Mesenchymal stem cell (in vitro differentiated cells and primary cell): ENCODE measurements around the gene FEZF1. TPM values are rescaled to one million over a fixed set of nuclear protein-coding genes. Genes with fewer than 3 reads are reported as not detected.

Source experiments
- DNase-seq: peaks from one replicate; pipeline ENCODE4 v3.0.0-alpha.2; 2013
- H2AFZ ChIP-seq: one replicate; pipeline ENCODE4 v1.6.1; 2013; ENCODE audit warnings: low read depth, mild to moderate bottlenecking, control low read depth, inconsistent platforms, low read length, moderate library complexity
- H2AK5ac ChIP-seq: 2 replicates; pipeline ENCODE4 v1.6.1; 2013; ENCODE audit warnings: low read length, moderate library complexity, mild to moderate bottlenecking, inconsistent platforms; ENCODE audit not compliant: severe bottlenecking
- H2BK120ac ChIP-seq: one replicate; pipeline ENCODE4 v1.6.1; 2013; ENCODE audit warnings: low read depth, mild to moderate bottlenecking, inconsistent platforms, low read length, moderate library complexity
- H2BK12ac ChIP-seq, 2 experiments: one replicate each; pipeline ENCODE4 v1.6.1; 2013; ENCODE audit warnings: inconsistent platforms in 2 of 2, low read length in 2 of 2, mild to moderate bottlenecking in 2 of 2, moderate library complexity in 2 of 2, control low read depth in 1 of 2
- H2BK15ac ChIP-seq: one replicate; pipeline ENCODE4 v1.6.1; 2013; ENCODE audit warnings: mild to moderate bottlenecking, low read depth, inconsistent platforms; ENCODE audit not compliant: poor library complexity, severe bottlenecking
- H2BK5ac ChIP-seq: 2 replicates; pipeline ENCODE4 v1.6.1; 2013; ENCODE audit warnings: low read depth, mild to moderate bottlenecking, low read length, control low read depth, inconsistent platforms; ENCODE audit not compliant: poor library complexity, severe bottlenecking
- H3K14ac ChIP-seq, 2 experiments: one replicate each; pipeline ENCODE4 v1.6.1; 2013; ENCODE audit warnings: inconsistent platforms in 2 of 2, low read length in 2 of 2, control low read depth in 1 of 2, mild to moderate bottlenecking in 1 of 2, moderate library complexity in 1 of 2
- H3K18ac ChIP-seq, 2 experiments: one replicate each; pipeline ENCODE4 v1.6.1; 2013; ENCODE audit warnings: inconsistent platforms in 2 of 2, low read length in 2 of 2, control low read depth in 1 of 2, low read depth in 1 of 2, mild to moderate bottlenecking in 1 of 2
- H3K23ac ChIP-seq, 2 experiments: one replicate each; pipeline ENCODE4 v1.6.1; 2013; ENCODE audit warnings: inconsistent platforms in 2 of 2, low read length in 2 of 2, mild to moderate bottlenecking in 2 of 2, moderate library complexity in 2 of 2, control low read depth in 1 of 2
- H3K27ac ChIP-seq: 2 replicates; pipeline ENCODE4 v1.5.1; 2013; ENCODE audit warnings: mild to moderate bottlenecking, moderate library complexity, low read length, control low read depth, inconsistent platforms; ENCODE audit not compliant: poor library complexity, severe bottlenecking
- H3K27me3 ChIP-seq, 2 experiments: 2 replicates each; pipeline versions ENCODE4 v1.6.1 to v1.7.0; 2013; ENCODE audit warnings: low read length in 2 of 2, mild to moderate bottlenecking in 2 of 2, moderate library complexity in 2 of 2, control low read depth in 1 of 2, inconsistent platforms in 1 of 2; ENCODE audit not compliant: control insufficient read depth in 1 of 2, insufficient read depth in 1 of 2
- H3K36me3 ChIP-seq, 2 experiments: 2 replicates each; pipeline versions ENCODE4 v1.6.1 to v1.7.0; 2013; ENCODE audit warnings: low read length in 2 of 2, control low read depth in 1 of 2, inconsistent platforms in 1 of 2, low read depth in 1 of 2, mild to moderate bottlenecking in 1 of 2; ENCODE audit not compliant: insufficient read depth in 2 of 2, control insufficient read depth in 1 of 2
- H3K4ac ChIP-seq, 2 experiments: one replicate each; pipeline ENCODE4 v1.6.1; 2013; ENCODE audit warnings: inconsistent platforms in 2 of 2, low read length in 2 of 2, mild to moderate bottlenecking in 2 of 2, moderate library complexity in 2 of 2, control low read depth in 1 of 2, low read depth in 1 of 2
- H3K4me1 ChIP-seq: 2 replicates; pipeline ENCODE4 v1.6.1; 2013; ENCODE audit warnings: low read depth, low read length, control low read depth; ENCODE audit not compliant: control insufficient read depth, insufficient read depth
- H3K4me2 ChIP-seq: 2 replicates; pipeline ENCODE4 v1.6.1; 2013; ENCODE audit warnings: low read length, mild to moderate bottlenecking, inconsistent platforms; ENCODE audit not compliant: poor library complexity, severe bottlenecking
- H3K4me3 ChIP-seq, 2 experiments: 2 replicates each; pipeline versions ENCODE4 v1.5.1 to v1.7.0; 2013; ENCODE audit warnings: low read length in 2 of 2, mild to moderate bottlenecking in 2 of 2, control low read depth in 1 of 2, low read depth in 1 of 2; ENCODE audit not compliant: insufficient read depth in 1 of 2
- H3K79me1 ChIP-seq: replicated peaks from 2 replicates; pipeline ENCODE4 v1.6.1; 2013; ENCODE audit warnings: mild to moderate bottlenecking, control low read depth, low read length, inconsistent platforms; ENCODE audit not compliant: poor library complexity, severe bottlenecking
- H3K9ac ChIP-seq: 2 replicates; pipeline ENCODE4 v1.7.0; 2013; ENCODE audit warnings: mild to moderate bottlenecking, low read length, moderate library complexity
- H3K9me3 ChIP-seq: 2 replicates; pipeline ENCODE4 v1.7.0; 2013; ENCODE audit warnings: mild to moderate bottlenecking, low read length; ENCODE audit not compliant: control insufficient read depth
- H4K8ac ChIP-seq: one replicate; pipeline ENCODE4 v1.6.1; 2013; ENCODE audit warnings: inconsistent platforms, mild to moderate bottlenecking, low read length, moderate library complexity
- H4K91ac ChIP-seq: one replicate; pipeline ENCODE4 v1.6.1; 2013; ENCODE audit warnings: mild to moderate bottlenecking, low read length, inconsistent platforms
- WGBS: methylation state at CpG from one replicate; pipeline ENCODE4 v1.1.7; 2013; ENCODE audit warnings: mixed read lengths; 5-methylcytosine and 5-hydroxymethylcytosine counted together
- polyA plus RNA-seq, 2 experiments: library from polyadenylated mRNA; stranded (reverse); fragments of 200-250 nt; gene quantifications; one replicate each; pipeline ENCODE4 v1.2.3, GENCODE V29; 2013

The FEZF1 gene
- polyA plus RNA-seq (2013, experiment 1 of 2) = not detected
- polyA plus RNA-seq (2013, experiment 2 of 2) = not detected

- Histone ChIP-seq H4K91ac (no peak within 1 kb of the TSS), H3K9me3 (no peaks in the 10 kb centered on the region), H3K4ac (no peak within 1 kb of the TSS), H2BK5ac (no peak within 1 kb of the TSS), H3K23ac (peak within 1 kb of the TSS in 1 of 2 experiments; percentile 16), H3K4me2 (peak within 1 kb of the TSS; percentile 69), H3K27me3 (peaks cover 91 to 99% of the 10 kb centered on the region in 2 experiments), H3K18ac (no peak within 1 kb of the TSS), H3K27ac (no peak within 1 kb of the TSS), H3K9ac (no peak within 1 kb of the TSS), H2BK12ac (no peak within 1 kb of the TSS), H3K14ac (no peak within 1 kb of the TSS), H3K79me1 (no peaks in the 10 kb centered on the region), H3K4me3 (peak within 1 kb of the TSS in 1 of 2 experiments; percentile 60), H2BK15ac (no peak within 1 kb of the TSS), H2BK120ac (no peak within 1 kb of the TSS), H2AK5ac (no peak within 1 kb of the TSS), H2AFZ (no peak within 1 kb of the TSS), H3K36me3 (no peaks in the 10 kb centered on the region), H4K8ac (no peak within 1 kb of the TSS), H3K4me1 (peaks cover 40% of the 10 kb centered on the region)
- no peak for DNase-seq
- WGBS = 1% methylated on average over 35 of the region's 35 CpGs
These were observed at the start of gene FEZF1 for GRCh38 chr7:122304319-122304975. Gene FEZF1, minus strand, starts transcription at chr7:122304750. Its CDS starts 313 bp downstream, at chr7:122304437.

GRCh38 chr7:122352454-122352853 lies 47.9 kb upstream of the FEZF1 start:
- H2BK5ac ChIP-seq = no peak overlapping the region
- no peaks in the 10 kb centered on the region for H3K4me1 ChIP-seq
- no peak overlapping the region for H2BK120ac ChIP-seq
- no peak overlapping the region for H2AFZ ChIP-seq
- no peaks in the 10 kb centered on the region for H3K79me1 ChIP-seq
- no peak overlapping the region for H2BK15ac ChIP-seq
- WGBS = 62% methylated on average over 3 of the region's 3 CpGs
- no peaks in the 10 kb centered on the region for H3K36me3 ChIP-seq
- no peak overlapping the region for H3K27ac ChIP-seq
- no peak overlapping the region for H4K91ac ChIP-seq
- no peak overlapping the region for H3K14ac ChIP-seq
- no peak overlapping the region for H2AK5ac ChIP-seq
- H3K27me3 ChIP-seq = no peaks in the 10 kb centered on the region
- H3K18ac ChIP-seq = no peak overlapping the region
- H4K8ac ChIP-seq = no peak overlapping the region
- no peak overlapping the region for H3K4me3 ChIP-seq
- H3K23ac ChIP-seq = no peak overlapping the region
- no peak overlapping the region for H2BK12ac ChIP-seq
- no peak overlapping the region for H3K4ac ChIP-seq
- H3K9ac ChIP-seq = no peak overlapping the region
- DNase-seq = no peak
- H3K9me3 ChIP-seq = no peaks in the 10 kb centered on the region
- H3K4me2 ChIP-seq = no peak overlapping the region

GRCh38 chr7:122350701-122351100 lies 46.2 kb upstream of the FEZF1 start:
- H3K4me1 ChIP-seq = no peaks in the 10 kb centered on the region
- no peaks in the 10 kb centered on the region for H3K27me3 ChIP-seq
- no peak overlapping the region for H2BK12ac ChIP-seq
- no peak overlapping the region for H3K4me3 ChIP-seq
- H3K18ac ChIP-seq = no peak overlapping the region
- H3K9me3 ChIP-seq = no peaks in the 10 kb centered on the region
- DNase-seq = no peak
- H4K91ac ChIP-seq = no peak overlapping the region
- H2BK120ac ChIP-seq = no peak overlapping the region
- H4K8ac ChIP-seq = no peak overlapping the region
- 97% methylated on average over 2 of the region's 3 CpGs for WGBS
- H3K36me3 ChIP-seq = no peaks in the 10 kb centered on the region
- no peak overlapping the region for H3K4me2 ChIP-seq
- H2AK5ac ChIP-seq = no peak overlapping the region
- H2BK5ac ChIP-seq = no peak overlapping the region
- no peak overlapping the region for H3K27ac ChIP-seq
- H3K79me1 ChIP-seq = no peaks in the 10 kb centered on the region
- no peak overlapping the region for H3K23ac ChIP-seq
- no peak overlapping the region for H2AFZ ChIP-seq
- no peak overlapping the region for H3K9ac ChIP-seq
- H3K4ac ChIP-seq = no peak overlapping the region
- H3K14ac ChIP-seq = no peak overlapping the region
- H2BK15ac ChIP-seq = no peak overlapping the region

- Histone ChIP-seq H2BK15ac (no peak overlapping the region), H2AFZ (no peak overlapping the region), H3K9ac (no peak overlapping the region), H4K91ac (no peak overlapping the region), H2BK12ac (no peak overlapping the region), H2BK120ac (no peak overlapping the region), H3K4me3 (no peak overlapping the region), H3K4me1 (no peaks in the 10 kb centered on the region), H3K23ac (no peak overlapping the region), H4K8ac (no peak overlapping the region), H3K27ac (no peak overlapping the region), H3K4ac (no peak overlapping the region), H3K36me3 (no peaks in the 10 kb centered on the region), H3K4me2 (no peak overlapping the region), H2BK5ac (no peak overlapping the region), H3K79me1 (no peaks in the 10 kb centered on the region), H2AK5ac (no peak overlapping the region), H3K14ac (no peak overlapping the region), H3K27me3 (no peaks in the 10 kb centered on the region), H3K9me3 (no peaks in the 10 kb centered on the region), H3K18ac (no peak overlapping the region)
- DNase-seq = no peak
- WGBS = no CpG with 5 or more reads among the region's 1 CpG
These were observed 39.7 kb upstream of the FEZF1 start for GRCh38 chr7:122344303-122344620.
